Erythroblast (primary cell): ENCODE data around the gene SLC1A2.

Experiments used
- DNase-seq, 2 experiments: peaks; one replicate each; lab custom pipeline; 2025; lab: John Stamatoyannopoulos, UW
- GATA1 ChIP-seq: IDR thresholded peaks from 2 replicates; pipeline ENCODE4 v1.6.1; 2011; ENCODE audit warnings: low read depth, mild to moderate bottlenecking, control low read depth, low read length, moderate library complexity
- POLR2A ChIP-seq: IDR thresholded peaks from 2 replicates; pipeline ENCODE4 v1.6.1; 2011; ENCODE audit warnings: mild to moderate bottlenecking, low read length

SLC1A2 gene

GRCh38 chr11:35424157-35424940, 5.0 kb upstream of the SLC1A2 start:
- TF ChIP-seq POLR2A (no peak), GATA1 (no peak)
- DNase-seq, result no peak

DNA sequence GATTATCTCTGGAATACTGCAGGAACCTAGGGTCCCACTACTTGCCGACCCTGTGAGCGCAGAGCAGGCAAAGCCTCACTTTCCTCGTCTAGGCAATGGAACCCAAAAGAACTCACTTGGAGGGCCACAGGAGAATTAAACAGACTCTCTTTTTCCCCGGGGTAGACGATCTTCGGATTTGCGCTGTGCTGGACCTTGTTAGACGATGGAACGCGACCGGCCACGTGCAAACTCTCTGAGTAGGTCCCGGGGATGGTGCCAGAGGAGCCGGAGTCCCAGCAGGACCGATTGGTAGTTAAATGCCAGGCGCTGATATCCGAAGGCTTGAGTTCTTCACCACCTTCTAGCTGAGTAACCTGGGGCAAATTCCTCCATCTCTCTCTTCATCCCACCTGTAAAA, 1.0 kb upstream of the SLC1A2 start:
- TF ChIP-seq POLR2A (no peak), GATA1 (no peak)
- DNase-seq, result no peak

GRCh38 chr11:35419830-35420333, 524 bp upstream of the SLC1A2 start:
- TF ChIP-seq GATA1 (no peak), POLR2A (no peak)
- no peak for DNase-seq

- no peak for DNase-seq
- TF ChIP-seq POLR2A, result no peak
- no peak for TF ChIP-seq GATA1
These were observed 825 bp downstream of the SLC1A2 start for GRCh38 chr11:35418282-35419183.

DNA sequence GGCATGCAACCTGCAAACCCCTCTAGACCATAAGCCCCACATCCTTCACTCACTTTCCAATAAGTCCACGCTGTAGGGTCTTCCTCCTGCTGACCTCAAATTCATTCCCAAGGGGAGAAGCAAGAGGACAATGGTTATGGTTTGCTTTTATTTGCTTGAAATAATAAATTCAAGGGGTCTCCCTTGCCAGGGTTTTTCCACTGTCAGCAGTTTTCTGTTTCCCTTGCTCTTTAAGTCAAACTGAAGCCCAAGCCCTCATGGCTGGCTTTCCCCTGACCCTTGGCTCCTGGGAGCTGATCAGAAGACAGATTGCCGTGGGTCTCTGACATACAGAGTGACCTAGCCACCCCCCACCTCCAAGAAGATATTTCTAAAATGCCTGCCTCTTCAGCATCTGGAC, 3.9 kb downstream of the SLC1A2 start:
- TF ChIP-seq POLR2A (no peak), GATA1 (no peak)
- DNase-seq, result no peak

DNA sequence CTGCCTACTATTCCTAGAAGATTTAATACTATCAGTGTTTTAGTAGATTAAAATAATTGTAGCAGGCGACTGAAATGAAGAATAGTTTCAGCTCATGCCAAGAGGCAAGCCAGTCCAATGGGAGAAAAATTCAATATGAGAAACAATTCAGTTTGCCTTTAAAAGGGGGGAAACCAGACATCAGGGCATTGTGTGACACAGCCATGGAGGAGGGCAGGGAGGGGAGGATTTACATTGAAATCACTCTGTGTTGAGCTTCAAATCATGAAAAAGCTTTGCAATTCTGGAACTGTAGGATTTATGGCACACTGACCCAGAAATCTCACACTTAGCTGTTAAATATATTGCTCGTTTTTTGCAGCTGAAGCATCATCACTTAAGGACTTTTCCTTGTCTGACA, 4.6 kb downstream of the SLC1A2 start:
- no peak for DNase-seq
- TF ChIP-seq POLR2A, result no peak

DNA sequence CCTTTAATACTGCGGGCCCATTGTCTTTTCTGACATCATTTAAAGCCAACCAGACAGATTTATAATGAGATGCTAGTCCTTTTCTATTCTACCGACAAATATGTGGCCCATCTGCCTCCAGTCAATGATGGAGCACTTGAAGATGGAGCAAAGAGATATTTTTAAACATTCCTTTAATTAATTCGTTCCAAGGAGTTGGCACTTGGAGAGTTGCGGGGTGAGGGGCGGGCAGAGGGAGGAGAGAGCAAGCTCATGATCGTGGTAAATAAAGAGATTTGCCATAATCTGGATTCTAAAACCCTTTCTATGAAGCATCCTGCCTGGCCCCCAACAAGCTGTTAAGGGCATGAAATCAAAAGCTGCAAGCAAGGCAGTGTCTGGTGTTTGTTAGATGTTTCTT, 5.0 kb downstream of the SLC1A2 start:
- no peak for DNase-seq
- TF ChIP-seq POLR2A, result no peak
- no peak for TF ChIP-seq GATA1

DNA sequence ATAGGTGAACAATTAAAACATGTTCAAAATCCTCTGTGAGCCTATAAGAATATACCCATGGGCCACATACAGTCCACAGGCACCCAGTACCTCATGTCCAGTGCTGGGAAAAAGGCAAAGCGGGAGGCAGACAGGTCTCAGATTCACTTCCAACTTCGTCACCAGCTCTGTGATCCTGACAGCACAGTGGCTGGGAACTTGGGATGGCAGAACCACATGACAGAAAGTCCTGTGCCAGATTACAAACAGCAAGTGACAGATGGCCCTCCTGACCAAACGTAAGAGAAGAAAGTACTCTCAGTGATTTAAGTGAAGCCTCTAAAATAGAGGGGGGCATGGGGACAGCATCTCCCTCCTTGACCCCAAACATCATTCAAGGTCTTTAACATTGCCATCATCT, 5.8 kb downstream of the SLC1A2 start:
- TF ChIP-seq POLR2A (no peak), GATA1 (no peak)

DNA sequence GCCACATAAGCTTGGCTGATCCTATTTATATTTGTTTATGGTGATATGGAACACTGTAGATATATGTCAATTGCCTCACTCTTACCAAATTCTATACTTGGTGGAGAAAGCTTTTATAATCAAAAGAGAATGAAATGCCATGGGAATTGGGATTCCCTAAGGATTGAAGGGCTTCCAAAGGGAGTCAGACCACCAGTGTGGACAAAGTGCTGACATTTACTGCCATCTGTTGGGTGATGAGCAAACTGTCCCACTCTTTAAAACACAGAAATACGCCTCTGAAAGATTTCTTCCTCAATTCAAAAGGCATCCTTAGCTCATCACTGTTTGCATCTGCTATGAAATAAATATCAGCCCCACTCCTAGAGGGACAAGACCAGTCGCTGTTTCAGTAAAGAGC, 7.1 kb downstream of the SLC1A2 start:
- DNase-seq, result peak in 1 of 2 experiments; percentile 7
- TF ChIP-seq POLR2A (no peak), GATA1 (no peak)

More for the DNA sequence above, 5.8 kb downstream of the SLC1A2 start:
- no peak for DNase-seq

DNA sequence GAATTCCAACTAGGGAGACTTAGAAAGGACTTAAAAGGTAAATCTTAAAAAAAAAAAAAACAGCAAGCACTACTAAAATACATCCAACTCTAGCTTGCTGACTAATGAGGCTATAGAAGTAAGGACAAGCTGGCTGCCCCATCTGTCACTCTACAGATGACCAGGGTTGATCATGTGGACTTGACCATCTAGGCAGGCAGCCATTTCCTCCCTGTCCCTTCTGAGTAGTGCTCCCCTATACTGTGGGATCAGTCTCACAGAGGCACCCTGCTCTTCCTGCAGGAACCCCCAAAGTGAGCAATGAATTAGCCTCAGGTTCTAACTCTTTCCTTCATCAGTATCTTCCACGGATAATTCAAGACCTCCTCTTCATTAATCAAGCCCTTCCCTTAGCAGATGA, 12.3 kb downstream of the SLC1A2 start:
- TF ChIP-seq GATA1, result no peak
- TF ChIP-seq POLR2A, result no peak
- DNase-seq, result no peak

DNA sequence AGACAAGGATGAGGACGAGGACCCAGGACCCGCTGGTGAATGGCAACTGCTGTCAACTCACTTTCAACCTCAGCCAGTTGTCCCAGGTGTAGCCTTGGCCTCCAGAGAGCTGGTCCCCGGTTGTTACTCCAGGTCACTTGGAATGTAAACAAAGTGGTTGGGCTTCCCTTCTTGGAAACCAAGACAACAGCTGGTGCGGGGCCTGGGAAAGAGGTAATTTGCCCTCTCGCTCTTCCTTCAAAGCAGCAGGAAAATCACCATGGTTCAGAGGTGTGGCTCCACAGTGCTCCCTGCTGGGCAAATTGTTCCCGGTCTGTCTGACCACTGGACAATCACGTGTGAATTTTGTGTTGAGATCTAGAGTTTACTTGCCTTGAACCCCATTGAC, 15.0 kb downstream of the SLC1A2 start:
- peak in 1 of 2 experiments; percentile 37 for DNase-seq
- TF ChIP-seq POLR2A (no peak), GATA1 (no peak)

GRCh38 chr11:35403765-35404387, 15.5 kb downstream of the SLC1A2 start:
- no peak for DNase-seq
- TF ChIP-seq GATA1 (no peak), POLR2A (no peak)

DNA sequence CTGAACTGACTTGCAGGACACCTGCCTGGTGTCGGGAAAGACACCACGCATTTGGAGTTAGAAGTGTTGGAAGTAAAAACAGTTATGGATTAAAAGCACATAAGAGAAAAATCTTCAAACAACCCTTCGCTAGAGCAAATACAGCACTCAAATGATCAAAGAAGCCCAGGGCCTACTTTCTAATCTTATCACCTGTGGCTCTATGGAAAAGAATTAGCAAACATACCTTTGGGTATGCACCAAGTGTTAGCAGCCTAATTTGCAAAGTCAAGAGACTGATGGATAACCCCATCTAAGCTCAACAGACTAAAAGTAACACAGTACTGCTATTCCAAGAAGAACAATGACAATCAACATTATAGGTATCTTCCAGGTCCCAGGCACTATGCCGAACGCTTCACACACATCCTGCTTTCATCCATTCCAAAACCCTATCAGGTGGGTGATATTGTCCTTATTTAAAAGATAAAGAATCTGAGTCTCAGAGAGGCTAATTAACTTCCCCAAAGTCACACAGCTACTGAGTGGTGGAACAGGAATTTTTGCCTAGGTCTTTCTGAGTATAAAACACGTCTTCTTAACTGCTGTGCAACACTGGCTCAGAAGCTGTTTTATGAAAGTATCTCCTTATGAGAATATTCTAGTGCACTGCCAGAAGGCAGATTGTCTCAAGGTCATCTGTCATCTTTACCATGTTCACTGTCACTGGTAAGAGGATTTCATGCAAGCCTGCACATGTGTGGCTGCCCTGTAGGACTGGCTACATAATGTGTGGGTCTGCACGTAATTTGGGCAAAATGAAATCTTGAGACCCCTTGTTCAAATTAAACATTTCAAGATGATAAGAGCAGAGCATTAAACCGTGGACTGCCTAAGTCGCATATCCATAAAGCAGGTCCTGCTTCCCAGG, 16.4 kb downstream of the SLC1A2 start:
- no peak for TF ChIP-seq GATA1
- no peak for TF ChIP-seq POLR2A
- DNase-seq, result no peak
